Adrenal gland (tissue), 12 donors: Measurements from ENCODE around the gene TTLL5. TPM values are rescaled to one million over a fixed set of nuclear protein-coding genes. Genes with fewer than 3 reads are reported as not detected.

ENCODE experiments used
- DNase-seq, 7 donors: peaks; one replicate each; pipeline ENCODE4 v3.0.0-alpha.2; 2019 to 2020
- H3K27ac ChIP-seq, 5 donors: fragments of 200-600 bp; sonication (generic) in 4 of 5; 1 replicate in 3 of 5; 2 replicates in 2 of 5; pipeline versions ENCODE4 v1.5.1 to v1.8.0; 2016 to 2020; ENCODE audit warnings: mild to moderate bottlenecking in 1 of 5
- H3K27me3 ChIP-seq: fragments of 200-600 bp; 2 replicates; pipeline ENCODE4 v1.8.0; 2021
- H3K36me3 ChIP-seq, 2 donors: fragments of 200-600 bp; replicated peaks in 1 of 2; 1 replicate in 1 of 2; 2 replicates in 1 of 2; pipeline versions ENCODE4 v1.5.1 to v1.8.0; 2018 to 2022
- H3K4me1 ChIP-seq, 2 donors: fragments of 200-600 bp; replicated peaks in 1 of 2; 1 replicate in 1 of 2; 2 replicates in 1 of 2; pipeline versions ENCODE4 v1.5.1 to v1.8.0; 2018 to 2021
- H3K4me3 ChIP-seq, 4 donors: fragments of 200-600 bp; sonication (generic) in 3 of 4; one replicate each; pipeline ENCODE4 v1.5.1; 2016 to 2018
- H3K9me3 ChIP-seq, 3 donors: fragments of 200-600 bp; sonication (generic) in 1 of 3; replicated peaks in 1 of 3; 1 replicate in 2 of 3; 2 replicates in 1 of 3; pipeline versions ENCODE4 v1.5.1 to v1.8.0; 2016 to 2021
- CTCF ChIP-seq, 6 experiments: fragments of 450-650 bp in 4 of 6; fragments of 200-600 bp in 2 of 6; sonication (generic) in 1 of 6; IDR thresholded peaks; 1 replicate in 5 of 6; 2 replicates in 1 of 6; pipeline versions ENCODE4 v1.5.1 to v1.8.0; 2016 to 2021; ENCODE audit warnings: antibody characterized with exemption in 6 of 6, mild to moderate bottlenecking in 2 of 6, moderate library complexity in 1 of 6
- POLR2A ChIP-seq, 2 donors: fragments of 450-650 bp; IDR thresholded peaks; one replicate each; pipeline ENCODE4 v1.6.1; 2017; ENCODE audit warnings: antibody characterized with exemption in 2 of 2, mild to moderate bottlenecking in 2 of 2, moderate library complexity in 1 of 2
- WGBS, 4 donors: extraction: QIAGEN DNeasy Blood & Tissue Kit in 2 of 4; methylation state at CpG; one replicate each; pipeline versions ENCODE4 v1.1.5 to v1.1.7; 2013 to 2017; 5-methylcytosine and 5-hydroxymethylcytosine counted together
- intact Hi-C, 2 donors: fragments of 100-400 bp; cut with DNase I; formaldehyde crosslinking; loops; one replicate each; pipeline versions ENCODE4 v1.14.1 to v1.15.0; 2022 to 2023
- polyA plus RNA-seq, 3 donors: library from polyadenylated mRNA; stranded (reverse); fragments of 200-250 nt in 2 of 3; fragments of 350-450 nt in 1 of 3; fragmentation: Illumina TruSeq in 1 of 3; extraction: RNeasy Lipid Tissue Mini Kit (QIAGEN cat#74804) in 1 of 3; gene quantifications; one replicate each; pipeline ENCODE4 v1.2.3, GENCODE V29; 2013 to 2014
- total RNA-seq, 9 donors: library from RNA; depleted of rRNA in 4 of 9; stranded (reverse); fragments of >200 nt in 4 of 9; fragments of 120-200 nt in 1 of 9; fragmentation: NEBNext Ultra II Directional in 1 of 9; extraction: Animal tissue kit (Norgen Biotek cat#: 25700) in 1 of 9; gene quantifications; one replicate each; pipeline versions ENCODE4 v1.1.0 to v1.2.4, GENCODE V29; 2013 to 2023
- donor health status: healthy with polysubstance abuse.
- donor health status: Bipolar disorder and iron deficiency.
- donor health status: DM: yes; HTN: yes; CAD: no.
- donor health status: DM: no; HTN: no; CAD: no.
- donor health status: DM: no; HTN: no; CAD: no.
- donor health status: DM: yes; HTN: yes; CAD: no.

Gene TTLL5
- total and polyA plus RNA-seq, 12 donors = 12.7 to 34.0 (median 24.1) TPM

DNA sequence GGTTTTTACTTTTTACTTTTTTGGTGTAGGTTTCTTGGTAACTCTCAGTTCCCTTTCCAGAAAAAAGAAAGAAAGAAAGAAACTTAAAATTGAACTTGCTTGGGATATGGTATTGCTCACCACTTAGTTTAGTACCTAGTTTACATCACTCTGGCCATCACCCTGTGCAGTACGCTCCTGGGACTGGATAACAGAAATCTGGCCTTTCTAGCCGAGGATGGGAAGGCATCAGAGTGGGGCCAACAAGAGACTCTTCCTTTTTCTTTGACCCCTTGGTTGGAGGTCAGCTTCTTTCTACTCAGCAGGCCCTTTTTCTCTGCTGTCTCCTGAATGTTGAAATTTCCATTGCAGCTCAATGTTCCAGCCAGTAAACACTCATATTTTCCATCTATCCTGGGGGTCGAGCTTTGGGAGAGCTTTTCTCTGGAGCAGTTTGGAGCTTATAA, 164.1 kb downstream of the TTLL5 start:
- Histone ChIP-seq H3K4me3 (no peak overlapping the region), H3K27me3 (no peaks in the 10 kb centered on the region), H3K27ac (peak overlapping the region in 2 of 5 donors; percentile 70 to 77), H3K36me3 (no peaks in the 10 kb centered on the region), H3K4me1 (peaks cover 0 to 16% of the 10 kb centered on the region in 2 donors), H3K9me3 (no peaks in the 10 kb centered on the region)
- peak in 2 of 7 donors; percentile 15 to 34 for DNase-seq
- no peak for TF ChIP-seq POLR2A (IDR thresholded peaks at IDR 0.05)
- WGBS, 4 donors = 67 to 76% (median 73%) methylated on average over 3 of the region's 3 CpGs
- intact Hi-C loops = no loop called here

DNA sequence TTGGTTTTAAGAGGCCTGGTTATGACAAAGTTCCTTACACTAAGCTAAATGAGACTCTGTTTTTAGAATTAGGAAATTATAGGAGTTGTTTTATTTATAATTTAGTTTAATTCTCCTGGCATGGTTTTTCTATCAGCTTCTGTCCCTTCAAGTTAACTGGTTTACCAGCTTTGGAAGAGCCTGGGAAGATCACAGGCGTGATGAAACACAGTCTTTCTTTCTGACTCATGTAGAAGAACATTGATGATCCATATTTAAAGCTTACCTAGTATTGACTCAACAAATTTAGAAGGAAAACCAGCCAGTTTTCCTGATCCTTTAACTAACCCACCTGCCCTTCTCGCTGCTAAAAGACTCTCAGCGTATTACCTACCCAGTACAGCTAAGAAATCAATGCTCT, 165.6 kb downstream of the TTLL5 start:
- Histone ChIP-seq H3K27ac (no peak overlapping the region), H3K9me3 (no peaks in the 10 kb centered on the region), H3K4me1 (peaks cover 0 to 16% of the 10 kb centered on the region in 2 donors), H3K27me3 (no peaks in the 10 kb centered on the region), H3K36me3 (no peaks in the 10 kb centered on the region), H3K4me3 (no peak overlapping the region)
- TF ChIP-seq CTCF (IDR thresholded peaks at IDR 0.05) (no peak), POLR2A (IDR thresholded peaks at IDR 0.05) (no peak)
- DNase-seq = no peak
- WGBS, 4 donors = 95 to 99% (median 95%) methylated on average over 3 of the region's 3 CpGs
- intact Hi-C loops = no loop called here

GRCh38 chr14:75827331-75827730, 166.3 kb downstream of the TTLL5 start:
- H3K27me3 ChIP-seq = no peaks in the 10 kb centered on the region
- no peaks in the 10 kb centered on the region for H3K9me3 ChIP-seq
- no peak overlapping the region for H3K4me3 ChIP-seq
- TF ChIP-seq CTCF (IDR thresholded peaks at IDR 0.05) = no peak
- H3K27ac ChIP-seq = no peak overlapping the region
- H3K36me3 ChIP-seq = no peaks in the 10 kb centered on the region
- WGBS, 4 donors = 95 to 99% (median 98%) methylated on average over 3 of the region's 3 CpGs
- intact Hi-C loops = no loop called here
- peaks cover 0 to 16% of the 10 kb centered on the region in 2 donors for H3K4me1 ChIP-seq
- no peak for DNase-seq

- Histone ChIP-seq H3K27me3 (no peaks in the 10 kb centered on the region), H3K4me1 (peaks cover 0 to 9% of the 10 kb centered on the region in 2 donors), H3K27ac (no peak overlapping the region), H3K36me3 (no peaks in the 10 kb centered on the region), H3K4me3 (no peak overlapping the region), H3K9me3 (no peaks in the 10 kb centered on the region)
- DNase-seq = no peak
- TF ChIP-seq POLR2A (IDR thresholded peaks at IDR 0.05) (no peak), CTCF (IDR thresholded peaks at IDR 0.05) (no peak)
- 97 to 98% (median 98%) methylated on average over 1 of the region's 1 CpG for WGBS, 4 donors
- intact Hi-C loops = no loop called here
Measured at GRCh38 chr14:75829316-75829715, 168.3 kb downstream of the TTLL5 start.

DNA sequence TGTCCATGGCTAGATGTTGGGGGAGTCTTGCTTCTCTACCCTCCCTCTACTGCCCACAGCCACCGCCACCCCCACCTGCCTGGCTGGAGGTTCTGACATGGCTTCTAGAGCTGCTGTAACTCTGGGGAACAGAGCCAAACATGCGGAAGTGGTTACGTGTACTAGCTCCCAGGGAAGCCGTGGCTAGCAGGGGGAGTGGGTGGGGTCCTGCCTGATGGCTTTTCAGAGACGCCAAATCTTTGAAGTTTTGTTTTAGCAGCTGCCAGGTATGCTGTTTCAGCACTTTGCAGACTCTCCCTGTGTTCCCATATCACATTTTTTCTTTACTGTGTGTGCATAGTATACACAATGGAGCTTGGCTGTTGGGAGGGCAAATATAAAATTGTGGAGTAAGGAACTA, 170.4 kb downstream of the TTLL5 start:
- no peaks in the 10 kb centered on the region for H3K27me3 ChIP-seq
- no peak overlapping the region for H3K4me3 ChIP-seq
- intact Hi-C loops = no loop called here
- H3K9me3 ChIP-seq = no peaks in the 10 kb centered on the region
- H3K36me3 ChIP-seq = no peaks in the 10 kb centered on the region
- H3K27ac ChIP-seq = peak overlapping the region in 1 of 5 donors; percentile 1
- WGBS, 4 donors = 62 to 85% (median 80%) methylated on average over 4 to 5 of the region's 5 CpGs
- DNase-seq = no peak
- no peaks in the 10 kb centered on the region for H3K4me1 ChIP-seq
- TF ChIP-seq CTCF (IDR thresholded peaks at IDR 0.05) = no peak
- TF ChIP-seq POLR2A (IDR thresholded peaks at IDR 0.05) = no peak
